ENCODE results near the gene CHST5.
A peak's percentile ranks its signal among the peaks of the same experiment; 100 is the strongest.

DNA sequence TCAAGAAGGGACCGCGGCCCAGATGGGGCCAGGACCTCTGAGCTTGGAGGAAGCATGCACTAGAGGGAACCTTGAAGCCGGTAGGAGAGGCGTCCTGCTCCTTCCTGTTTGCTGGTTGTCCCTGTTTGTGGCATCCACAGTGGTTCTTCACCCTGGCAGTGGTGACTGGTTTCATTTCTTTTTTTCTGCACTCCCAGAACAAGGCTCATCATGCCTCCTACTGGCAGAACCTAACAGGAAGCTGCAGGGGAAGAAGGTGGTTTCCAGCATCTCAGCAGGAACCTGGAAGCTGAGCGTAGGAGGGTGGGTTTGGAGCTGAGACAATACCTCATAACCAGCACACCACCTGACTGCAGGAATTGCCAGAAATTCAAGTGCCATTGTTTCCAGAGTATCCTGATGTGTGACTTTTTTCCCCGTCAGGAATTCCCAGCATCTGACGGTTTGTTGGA lies 14.3 kb upstream of the CHST5 start:
- TF ChIP-seq, protein P1, sequence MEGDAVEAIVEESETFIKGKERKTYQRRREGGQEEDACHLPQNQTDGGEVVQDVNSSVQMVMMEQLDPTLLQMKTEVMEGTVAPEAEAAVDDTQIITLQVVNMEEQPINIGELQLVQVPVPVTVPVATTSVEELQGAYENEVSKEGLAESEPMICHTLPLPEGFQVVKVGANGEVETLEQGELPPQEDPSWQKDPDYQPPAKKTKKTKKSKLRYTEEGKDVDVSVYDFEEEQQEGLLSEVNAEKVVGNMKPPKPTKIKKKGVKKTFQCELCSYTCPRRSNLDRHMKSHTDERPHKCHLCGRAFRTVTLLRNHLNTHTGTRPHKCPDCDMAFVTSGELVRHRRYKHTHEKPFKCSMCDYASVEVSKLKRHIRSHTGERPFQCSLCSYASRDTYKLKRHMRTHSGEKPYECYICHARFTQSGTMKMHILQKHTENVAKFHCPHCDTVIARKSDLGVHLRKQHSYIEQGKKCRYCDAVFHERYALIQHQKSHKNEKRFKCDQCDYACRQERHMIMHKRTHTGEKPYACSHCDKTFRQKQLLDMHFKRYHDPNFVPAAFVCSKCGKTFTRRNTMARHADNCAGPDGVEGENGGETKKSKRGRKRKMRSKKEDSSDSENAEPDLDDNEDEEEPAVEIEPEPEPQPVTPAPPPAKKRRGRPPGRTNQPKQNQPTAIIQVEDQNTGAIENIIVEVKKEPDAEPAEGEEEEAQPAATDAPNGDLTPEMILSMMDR (IDR thresholded peaks at IDR 0.05), result peak in 1 of 4 experiments; percentile 24
- TF ChIP-seq POLR2A (IDR thresholded peaks at IDR 0.05) (no peak), POLR2AphosphoS5 (IDR thresholded peaks at IDR 0.05) (peak in 1 of 4 donors; percentile 32)
